PFSK-1 (cell line): Measurements from ENCODE around the gene LINGO1.

Source experiments
- POLR2AphosphoS5 ChIP-seq: IDR thresholded peaks from 2 replicates; pipeline ENCODE4 v1.6.1; 2012; ENCODE audit warnings: low read depth, mild to moderate bottlenecking, control low read depth, low read length, moderate library complexity
- REST ChIP-seq, 2 experiments: IDR thresholded peaks; 2 replicates each; pipeline versions ENCODE4 v1.6.1 to v1.8.0; 2011 to 2012; ENCODE audit warnings: low read depth in 2 of 2, low read length in 2 of 2, control low read depth in 1 of 2, inconsistent platforms in 1 of 2, mild to moderate bottlenecking in 1 of 2, moderate library complexity in 1 of 2; ENCODE audit not compliant: insufficient read depth in 1 of 2
- SIN3A ChIP-seq: IDR thresholded peaks from 2 replicates; pipeline ENCODE4 v1.6.1; 2012; ENCODE audit warnings: mild to moderate bottlenecking, low read length, moderate library complexity, borderline replicate concordance; ENCODE audit not compliant: insufficient read depth
- TAF1 ChIP-seq: IDR thresholded peaks from 2 replicates; pipeline ENCODE4 v1.6.1; 2012; ENCODE audit warnings: low read length, control low read depth, borderline replicate concordance; ENCODE audit not compliant: insufficient read depth

GRCh38 chr15:77639431-77639830 is 6.7 kb upstream of the LINGO1 start:
- TF ChIP-seq POLR2AphosphoS5, result no peak
- TF ChIP-seq TAF1, result no peak
- TF ChIP-seq SIN3A, result no peak
- TF ChIP-seq REST (IDR thresholded peaks at IDR 0.05; ENCODE audit: insufficient read depth in 1 of 2, low read depth in 2 of 2, low read length in 2 of 2), result no peak
